SK-N-MC (cell line): ENCODE measurements around the gene PREP.

Source experiments
- EZH2 ChIP-seq: fragments of 200-600 bp; sonication (generic); IDR thresholded peaks from one replicate; pipeline ENCODE4 v1.6.1; 2017; ENCODE audit warnings: antibody characterized with exemption
- FOXP2 ChIP-seq: optimal IDR thresholded peaks from 2 replicates; pipeline ENCODE3; 2011; ENCODE audit warnings: mild to moderate bottlenecking, moderate library complexity; ENCODE audit not compliant: insufficient read depth; ENCODE audit errors: extremely low read length, control extremely low read depth
- POLR2AphosphoS5 ChIP-seq: IDR thresholded peaks from 2 replicates; pipeline ENCODE4 v1.6.1; 2012; ENCODE audit warnings: mild to moderate bottlenecking, low read depth, low read length, borderline replicate concordance

GRCh38 chr6:105258816-105259215 lies 144.1 kb downstream of the PREP start:
- TF ChIP-seq EZH2 (no peak), POLR2AphosphoS5 (no peak), FOXP2 (no peak)
